GM21576 (cell line): ENCODE results near the gene CACNA1B.

Experiments used
- ATAC-seq: cut with Tn5 transposase; IDR thresholded peaks from one replicate; pipeline ENCODE4 v1.9.1; 2021; ENCODE audit warnings: mild to moderate bottlenecking, moderate library complexity; ENCODE audit not compliant: unreplicated experiment

CACNA1B gene

DNA sequence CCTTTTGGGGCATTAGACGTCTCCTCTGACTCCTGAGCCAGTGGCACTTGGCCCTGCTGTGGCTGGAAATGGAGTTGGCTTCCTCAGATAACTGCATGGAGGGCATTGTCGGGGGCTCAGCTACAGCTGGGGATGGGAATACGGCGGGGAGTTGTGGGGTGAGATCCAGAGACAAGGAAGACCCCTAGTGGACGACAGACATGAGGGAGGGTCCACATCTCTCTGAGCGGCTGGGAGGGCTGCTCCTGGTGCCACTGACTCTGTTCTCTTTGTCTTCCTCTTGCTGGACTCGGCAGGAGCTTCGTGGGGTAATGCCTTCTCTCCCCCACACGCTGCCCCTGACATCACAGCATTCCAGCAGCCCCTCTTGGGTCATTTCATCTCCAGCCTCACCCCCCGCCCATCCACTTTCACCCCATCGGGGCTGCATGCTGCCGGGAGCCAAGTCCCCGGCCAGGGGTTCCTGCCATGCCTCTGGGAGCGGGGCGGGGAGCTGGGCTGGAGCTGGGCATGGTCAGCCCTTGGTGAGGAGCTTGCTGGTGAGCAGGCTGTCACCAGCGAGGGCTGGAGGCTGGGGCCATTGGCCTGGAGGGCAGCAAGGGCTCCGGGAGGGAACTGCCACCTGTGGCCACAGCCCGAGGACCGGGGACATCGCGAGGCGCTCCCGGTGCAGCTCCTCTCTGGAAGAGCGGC, 172.3 kb downstream of the CACNA1B start:
- ATAC-seq, result no peak

DNA sequence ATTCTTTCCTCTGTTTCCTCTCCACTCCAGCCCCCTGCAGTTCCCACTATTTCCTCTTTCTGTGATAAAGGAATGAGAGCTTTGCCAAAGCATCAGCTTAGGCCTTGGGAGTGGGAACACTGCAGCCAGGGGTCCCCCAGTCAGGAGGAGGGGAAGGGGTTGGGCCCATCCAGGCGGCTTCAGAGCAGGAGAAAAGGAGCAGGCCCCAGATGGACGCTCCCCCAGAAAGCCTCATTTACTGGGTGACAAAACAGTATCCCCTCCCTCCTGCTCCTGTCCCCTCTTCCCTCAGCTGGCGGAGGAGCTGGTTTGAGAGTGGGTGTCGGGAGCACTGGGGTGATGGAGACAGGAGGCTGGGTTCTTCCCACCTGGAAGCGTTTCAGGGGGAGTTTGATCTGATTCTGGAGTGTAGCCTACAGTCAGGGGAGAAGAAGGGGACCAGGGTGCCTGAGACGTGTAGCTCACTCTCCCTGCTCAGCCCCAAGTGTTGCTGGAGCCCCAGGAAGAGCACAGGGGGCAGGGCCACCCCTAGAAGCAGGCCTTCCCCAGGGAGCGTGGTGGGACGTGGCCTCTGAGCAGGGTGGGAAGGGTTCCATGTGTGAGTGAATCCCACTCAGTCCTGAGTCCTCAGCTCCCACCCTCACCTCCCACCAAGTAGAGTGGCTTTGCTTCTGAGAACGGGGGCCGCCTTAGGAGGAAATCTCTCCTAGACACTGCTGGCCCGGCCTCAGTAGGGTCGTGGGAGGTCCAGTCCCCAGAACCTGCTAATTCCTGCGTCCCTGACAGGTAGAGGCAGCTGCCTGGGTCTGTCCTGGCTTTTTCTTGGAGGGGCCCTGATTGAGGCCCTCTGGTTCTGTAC, 173.1 kb downstream of the CACNA1B start:
- ATAC-seq, result no peak

DNA sequence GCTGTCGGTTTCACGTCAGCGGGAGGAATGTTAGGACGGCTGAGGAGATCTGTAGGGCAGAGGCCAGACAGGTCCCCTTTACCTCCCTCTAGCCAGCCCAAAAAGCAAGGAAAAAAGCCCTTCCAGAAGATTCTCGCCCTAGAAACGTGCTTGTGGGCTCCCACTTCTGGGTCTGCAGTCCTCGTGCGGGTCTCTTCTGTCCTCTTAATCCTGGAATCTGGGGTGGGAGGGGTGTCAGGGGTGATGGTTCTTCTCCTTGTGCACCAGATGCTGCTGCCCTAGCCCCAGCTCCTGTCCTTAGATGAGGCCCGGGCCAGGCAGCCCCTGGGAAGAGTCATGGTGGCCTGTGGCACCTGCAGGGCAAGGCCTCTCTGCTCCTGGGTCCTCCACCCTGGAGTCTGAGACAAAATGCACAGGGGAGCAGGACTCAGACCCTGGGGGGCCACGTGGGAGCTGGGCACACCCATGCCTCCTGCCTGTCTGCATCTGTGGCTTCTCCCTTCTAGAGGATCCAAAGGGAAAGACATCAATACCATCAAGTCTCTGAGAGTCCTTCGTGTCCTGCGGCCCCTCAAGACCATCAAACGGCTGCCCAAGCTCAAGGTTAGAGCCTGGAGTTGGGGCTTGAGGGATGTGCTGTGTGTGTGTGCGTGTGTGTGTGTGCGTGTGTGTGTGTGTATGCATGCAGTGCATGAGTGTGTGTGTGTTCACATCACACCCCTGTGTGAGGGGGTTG, 174.2 kb downstream of the CACNA1B start:
- no peak for ATAC-seq

DNA sequence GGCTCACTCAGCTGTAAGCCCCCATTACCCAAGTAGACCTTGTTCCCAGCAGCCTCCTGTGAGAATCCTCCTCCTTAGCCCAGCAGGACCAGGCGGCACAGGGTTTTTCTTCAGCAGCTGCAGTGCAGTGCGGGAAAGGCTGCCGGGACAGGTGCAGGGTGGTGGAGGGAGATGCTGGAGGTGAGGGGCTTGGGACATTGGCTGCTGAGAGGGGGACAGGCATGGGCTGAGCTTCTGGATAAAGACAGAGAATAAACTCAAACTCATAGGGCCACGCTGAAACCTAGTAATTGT, 174.7 kb downstream of the CACNA1B start:
- no peak for ATAC-seq

DNA sequence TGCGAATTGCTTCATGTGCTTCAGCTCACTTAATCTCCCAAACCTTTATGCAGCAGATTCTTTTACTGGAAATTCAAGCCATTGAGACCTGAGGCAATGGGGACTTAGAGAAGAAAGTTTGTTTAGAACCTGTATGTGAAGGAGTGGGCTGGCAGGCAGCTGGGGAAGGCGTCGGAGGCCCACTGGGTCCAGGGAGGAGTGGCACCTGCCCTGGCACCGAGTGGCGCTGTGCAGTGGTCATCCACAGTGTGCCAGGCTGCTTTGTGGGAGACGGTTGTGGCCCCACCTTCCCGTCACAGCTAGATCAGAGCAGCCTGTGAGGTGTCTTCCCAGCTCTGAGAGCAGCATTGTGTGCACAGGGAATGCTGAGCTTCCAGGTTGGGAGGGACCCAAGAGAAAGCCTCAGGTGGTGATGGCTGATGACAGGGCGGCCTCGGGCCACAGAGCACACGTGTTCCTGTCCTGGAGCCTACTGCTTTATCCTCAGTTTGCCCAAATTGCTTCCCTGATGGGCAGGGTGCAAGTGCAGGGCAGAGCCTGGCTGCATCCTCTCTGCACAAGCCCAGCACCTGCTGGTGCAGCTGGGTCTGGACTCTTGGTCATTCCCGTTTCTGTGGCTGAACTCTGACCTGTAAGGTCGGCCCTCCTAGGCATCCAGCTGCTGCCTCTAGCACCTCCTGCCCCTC, 175.2 kb downstream of the CACNA1B start:
- no peak for ATAC-seq

DNA sequence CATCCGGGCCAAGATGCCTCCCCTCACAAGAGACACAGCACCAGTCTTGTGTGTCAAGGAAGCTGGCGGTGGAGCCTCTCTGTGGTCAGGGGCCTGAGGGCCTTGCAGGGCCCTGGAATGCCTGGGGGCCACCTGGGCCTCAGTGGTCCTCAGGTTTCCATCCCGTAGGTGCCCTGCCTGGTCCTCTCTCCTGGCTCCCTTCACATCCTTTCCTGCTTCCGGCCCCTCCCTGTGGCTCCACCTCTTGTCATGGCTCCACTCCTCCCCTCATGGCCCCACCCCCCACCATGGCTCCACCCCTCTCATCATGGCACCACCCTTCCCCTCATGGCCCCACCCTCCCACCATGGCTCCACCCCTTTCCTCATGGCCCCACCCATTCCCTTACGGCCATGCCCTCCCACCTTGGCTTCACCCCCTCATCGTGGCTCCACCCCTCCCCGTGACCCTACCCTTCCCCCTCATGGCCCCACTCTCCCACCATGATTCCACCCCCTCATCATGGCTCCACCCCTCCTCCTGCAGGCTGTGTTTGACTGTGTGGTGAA, 175.8 kb downstream of the CACNA1B start:
- ATAC-seq, result no peak

DNA sequence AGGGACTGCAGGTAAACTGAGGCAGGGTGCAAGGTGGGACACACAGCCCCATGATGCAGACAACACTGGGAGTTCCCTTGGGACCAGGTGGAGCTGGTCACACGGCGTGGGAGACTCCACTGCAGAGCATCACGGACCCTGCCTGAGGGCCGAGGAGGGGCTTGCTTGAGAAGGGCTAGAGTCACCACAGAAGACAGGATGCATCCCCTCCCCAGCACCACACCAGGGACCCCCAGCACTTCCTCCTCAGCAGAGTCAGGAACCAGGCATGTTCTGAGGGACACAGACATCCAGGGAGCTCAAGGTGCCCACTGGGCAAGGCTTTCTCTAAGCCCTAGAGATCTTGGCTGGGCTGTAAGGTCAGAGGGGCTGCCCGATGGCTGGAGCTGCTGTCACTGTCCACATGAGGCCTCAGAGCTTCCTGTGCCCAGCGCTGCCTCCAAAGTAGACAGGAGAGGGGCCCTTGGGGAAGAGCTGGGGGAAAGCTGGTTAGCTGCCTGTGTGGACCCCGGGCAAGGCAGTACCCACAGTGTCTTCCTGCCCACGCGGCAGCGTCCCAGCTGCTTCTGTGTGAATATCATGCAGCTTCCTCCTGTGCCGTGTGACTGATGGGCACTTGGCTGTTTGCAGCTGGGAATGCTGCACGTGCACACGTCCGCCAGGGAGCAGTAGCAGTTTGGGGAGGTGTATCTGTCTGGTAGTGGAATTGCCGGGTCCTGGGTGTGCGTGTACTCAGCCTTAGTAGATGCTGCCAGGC, 176.6 kb downstream of the CACNA1B start:
- ATAC-seq, result no peak

DNA sequence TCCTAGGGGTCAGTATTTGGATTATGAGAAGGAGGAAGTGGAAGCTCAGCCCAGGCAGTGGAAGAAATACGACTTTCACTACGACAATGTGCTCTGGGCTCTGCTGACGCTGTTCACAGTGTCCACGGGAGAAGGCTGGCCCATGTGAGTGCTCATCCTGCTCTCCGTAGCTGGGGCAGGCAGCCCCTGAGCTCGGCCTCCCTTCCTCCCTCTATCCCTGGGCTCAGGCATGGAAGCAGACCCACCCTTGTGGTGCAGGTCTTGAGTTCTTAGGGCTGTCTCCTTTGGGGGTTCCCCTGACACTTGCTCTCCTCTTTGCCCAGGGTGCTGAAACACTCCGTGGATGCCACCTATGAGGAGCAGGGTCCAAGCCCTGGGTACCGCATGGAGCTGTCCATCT, 180.1 kb downstream of the CACNA1B start:
- ATAC-seq, result no peak

DNA sequence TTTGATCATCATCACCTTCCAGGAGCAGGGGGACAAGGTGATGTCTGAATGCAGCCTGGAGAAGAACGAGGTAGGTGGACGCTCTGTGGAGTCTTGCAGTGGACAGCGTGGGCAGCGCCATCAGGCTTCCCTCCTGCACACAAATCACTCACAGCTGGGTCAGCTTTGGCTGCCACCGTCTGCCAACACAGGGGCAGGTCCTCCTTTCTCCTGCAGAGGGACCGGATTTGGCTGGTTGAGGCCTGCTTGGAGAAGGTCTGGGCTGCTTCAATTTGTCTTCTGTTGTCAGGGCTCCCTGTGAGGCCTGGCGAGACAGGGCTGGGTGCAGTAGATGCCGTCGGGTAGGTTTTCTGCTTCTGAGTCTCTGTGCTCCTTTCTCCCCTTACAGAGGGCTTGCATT, 180.6 kb downstream of the CACNA1B start:
- ATAC-seq, result no peak

DNA sequence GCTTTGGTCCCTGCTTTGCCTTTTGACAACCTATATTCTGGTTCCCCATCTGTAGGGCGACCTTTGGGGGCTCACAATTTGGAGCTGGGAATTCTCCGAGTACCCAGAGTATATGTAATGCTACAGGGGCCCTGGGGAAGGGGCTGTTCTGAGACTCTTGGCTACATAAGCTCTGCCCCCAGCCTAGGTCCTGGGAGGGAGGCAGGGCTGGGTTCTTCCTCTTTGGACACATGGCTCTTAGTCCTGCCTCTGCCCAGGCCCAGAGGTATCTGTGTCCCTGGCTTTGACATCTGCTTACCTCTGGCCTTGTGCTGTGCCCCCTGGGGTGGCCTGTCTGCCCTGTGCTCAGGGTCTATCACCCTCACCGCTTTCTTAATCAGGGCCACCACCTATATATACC, 181.6 kb downstream of the CACNA1B start:
- no peak for ATAC-seq

DNA sequence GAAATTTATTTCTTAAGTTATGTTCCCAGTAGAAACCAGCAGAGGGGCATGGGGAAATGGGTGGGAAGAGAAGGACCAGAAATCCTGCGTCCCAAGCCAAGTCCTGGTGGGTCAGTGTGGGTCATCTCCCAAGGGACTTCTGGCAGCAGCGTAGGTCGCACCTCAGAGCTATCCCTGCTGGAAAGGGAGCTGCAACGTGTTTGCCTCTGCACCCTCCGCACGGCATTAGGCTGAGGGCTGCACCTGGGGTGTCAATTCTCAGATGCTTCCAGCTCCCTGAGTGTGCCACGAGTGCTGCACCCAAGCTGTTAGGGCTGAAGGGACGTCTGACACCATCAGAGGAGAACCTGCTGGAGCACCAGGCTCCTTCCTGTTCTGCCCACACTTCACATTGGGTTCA, 182.8 kb downstream of the CACNA1B start:
- no peak for ATAC-seq

DNA sequence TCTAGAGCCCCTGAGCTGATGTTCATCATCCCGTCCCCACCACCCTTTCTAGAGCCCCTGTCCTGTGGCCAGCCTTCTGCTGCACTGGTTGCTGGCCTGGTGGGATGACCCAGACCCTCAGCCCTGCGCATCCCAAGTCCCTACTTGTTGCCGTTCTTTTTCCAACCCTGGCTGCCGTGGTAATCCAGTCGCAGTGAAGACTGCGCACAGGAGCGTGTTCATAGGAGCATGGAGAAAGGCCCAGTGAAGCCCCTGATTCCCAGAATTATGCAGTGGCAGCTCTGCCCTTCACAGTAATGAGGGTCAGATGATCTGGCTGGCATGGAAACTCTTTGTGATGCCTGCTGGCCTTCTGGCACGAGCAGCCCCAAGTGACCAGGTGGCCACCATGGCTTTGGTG, 183.3 kb downstream of the CACNA1B start:
- ATAC-seq, result no peak

DNA sequence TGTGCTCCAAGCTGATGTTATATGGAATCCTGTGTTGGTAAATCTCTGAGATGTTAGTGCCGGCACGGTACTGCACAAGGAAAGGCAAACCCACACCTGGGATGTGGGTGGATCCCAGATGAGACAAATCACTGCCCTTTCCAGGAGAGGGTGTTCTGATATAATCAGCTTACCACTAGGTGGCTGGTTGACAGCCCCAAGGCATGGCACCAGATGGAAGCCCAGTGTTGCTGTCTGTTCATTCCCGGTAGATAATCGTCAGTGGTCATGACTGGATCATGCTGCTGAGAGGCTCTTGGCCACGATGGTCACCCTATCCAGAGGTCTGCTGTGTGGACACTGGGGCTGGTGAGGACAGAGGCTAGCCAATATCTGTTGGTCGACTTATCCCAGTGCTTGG, 184.0 kb downstream of the CACNA1B start:
- no peak for ATAC-seq

DNA sequence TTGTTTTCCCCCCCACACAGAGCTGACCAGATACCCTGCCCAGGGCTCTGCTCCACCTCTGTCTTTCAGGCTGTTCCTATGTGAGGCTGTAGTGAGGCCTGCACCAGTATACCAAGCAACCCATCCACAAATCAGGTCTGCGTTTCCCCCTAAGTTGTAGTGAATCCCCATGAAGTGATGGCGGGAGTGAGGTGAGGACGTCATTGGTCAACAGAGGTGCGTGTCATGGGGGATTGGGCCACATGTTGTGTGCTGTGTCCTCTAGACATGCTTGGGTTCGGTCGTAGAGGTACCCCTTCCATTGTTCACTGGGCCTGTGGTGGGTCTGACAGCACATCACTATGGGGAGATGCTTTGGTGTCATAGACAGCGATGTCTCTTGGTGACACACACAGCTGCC, 184.6 kb downstream of the CACNA1B start:
- ATAC-seq, result no peak

DNA sequence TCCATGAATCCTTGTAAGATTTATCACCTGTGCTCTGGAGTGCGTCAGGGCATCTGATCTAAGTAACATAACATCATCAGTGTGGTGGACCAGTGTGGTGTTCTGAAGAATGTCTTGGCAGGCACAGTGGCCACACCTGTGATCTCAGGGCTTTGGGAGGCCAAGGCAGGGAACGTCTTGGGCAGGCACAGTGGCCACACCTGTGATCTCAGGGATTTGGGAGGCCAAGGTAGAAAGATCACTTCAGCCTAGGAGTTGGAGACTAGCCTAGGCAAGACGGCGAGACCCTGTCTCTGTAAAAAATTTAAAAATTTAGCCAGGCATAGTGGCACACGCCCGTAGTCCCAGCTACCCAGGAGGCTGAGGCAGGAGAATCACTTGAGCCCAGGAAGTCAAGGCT, 185.5 kb downstream of the CACNA1B start:
- no peak for ATAC-seq

DNA sequence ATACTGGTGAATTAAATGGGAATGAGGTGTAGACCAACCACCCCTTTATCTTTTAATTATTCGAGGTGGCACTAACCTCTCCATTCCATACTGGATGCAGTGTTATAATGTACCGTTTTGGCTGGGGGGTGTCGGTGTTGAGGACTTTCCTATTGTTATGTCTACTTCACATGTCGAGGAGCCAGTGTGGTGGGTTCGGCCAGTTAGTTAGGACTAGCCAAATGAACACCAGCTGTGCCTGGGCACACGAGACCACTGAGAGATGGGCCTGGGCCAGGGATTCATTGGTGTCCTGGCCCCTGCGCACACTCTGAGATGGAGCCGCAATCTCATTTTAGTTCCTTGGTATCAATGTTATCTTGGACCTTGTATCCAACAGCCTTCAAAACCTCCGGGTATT, 186.2 kb downstream of the CACNA1B start:
- ATAC-seq, result no peak

DNA sequence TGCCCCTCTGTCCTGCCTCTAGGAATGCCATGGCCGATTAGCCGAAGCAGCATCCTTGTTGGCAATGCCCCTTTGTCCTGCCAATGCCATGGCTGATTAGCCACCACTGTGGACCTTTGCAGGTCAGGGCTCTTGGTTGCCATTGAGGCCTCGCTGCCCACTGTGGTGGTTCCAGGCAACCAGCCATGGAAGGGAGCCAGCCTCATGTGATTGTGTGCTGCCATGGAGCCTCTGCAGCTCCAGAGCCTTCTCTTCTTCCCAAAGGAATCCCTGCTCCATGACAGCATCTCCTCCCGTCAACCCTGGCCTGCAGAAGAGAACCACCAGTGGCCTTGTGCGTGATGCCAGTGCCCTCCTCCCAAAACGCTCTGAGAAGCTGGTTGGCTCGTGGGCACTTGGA, 187.0 kb downstream of the CACNA1B start:
- ATAC-seq, result no peak

DNA sequence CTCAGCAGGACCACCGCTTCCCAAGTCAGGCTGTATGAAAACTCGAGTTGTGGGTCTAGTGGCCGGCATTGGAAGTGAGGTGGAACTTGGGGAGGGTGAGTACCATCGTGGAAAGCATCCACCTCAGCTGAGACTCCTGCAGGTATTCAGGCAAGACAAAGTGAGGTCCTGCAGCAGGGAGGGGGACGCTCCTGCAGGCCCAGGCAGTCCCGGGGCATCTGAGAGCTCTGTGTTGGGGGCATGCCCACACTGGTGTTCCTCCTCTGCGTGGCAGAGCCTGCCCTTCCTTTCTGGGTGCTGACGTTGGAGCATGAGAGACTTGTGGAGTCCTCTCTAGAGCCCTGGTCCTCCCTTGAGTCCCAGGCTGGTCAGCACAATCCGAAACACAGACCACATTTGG, 187.7 kb downstream of the CACNA1B start:
- no peak for ATAC-seq

DNA sequence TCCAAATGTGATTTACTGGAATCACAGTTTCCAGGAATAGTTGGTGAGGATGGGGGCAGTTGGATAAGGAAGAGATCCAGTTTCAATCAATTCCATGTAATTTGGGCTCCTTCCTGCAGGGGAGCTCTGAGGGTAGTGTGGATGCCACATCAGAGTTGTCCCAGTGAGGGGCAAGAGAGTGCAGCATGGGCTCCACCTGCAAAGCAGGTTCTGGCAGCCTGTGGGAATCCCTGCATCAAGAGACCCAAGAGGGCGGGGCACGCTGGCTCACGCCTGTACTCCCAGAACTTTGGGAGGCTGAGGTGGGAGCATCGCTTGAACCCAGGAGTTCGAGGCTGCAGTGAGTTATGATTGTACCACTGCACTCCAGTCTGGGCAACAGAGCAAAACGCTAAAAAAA, 188.5 kb downstream of the CACNA1B start:
- no peak for ATAC-seq

DNA sequence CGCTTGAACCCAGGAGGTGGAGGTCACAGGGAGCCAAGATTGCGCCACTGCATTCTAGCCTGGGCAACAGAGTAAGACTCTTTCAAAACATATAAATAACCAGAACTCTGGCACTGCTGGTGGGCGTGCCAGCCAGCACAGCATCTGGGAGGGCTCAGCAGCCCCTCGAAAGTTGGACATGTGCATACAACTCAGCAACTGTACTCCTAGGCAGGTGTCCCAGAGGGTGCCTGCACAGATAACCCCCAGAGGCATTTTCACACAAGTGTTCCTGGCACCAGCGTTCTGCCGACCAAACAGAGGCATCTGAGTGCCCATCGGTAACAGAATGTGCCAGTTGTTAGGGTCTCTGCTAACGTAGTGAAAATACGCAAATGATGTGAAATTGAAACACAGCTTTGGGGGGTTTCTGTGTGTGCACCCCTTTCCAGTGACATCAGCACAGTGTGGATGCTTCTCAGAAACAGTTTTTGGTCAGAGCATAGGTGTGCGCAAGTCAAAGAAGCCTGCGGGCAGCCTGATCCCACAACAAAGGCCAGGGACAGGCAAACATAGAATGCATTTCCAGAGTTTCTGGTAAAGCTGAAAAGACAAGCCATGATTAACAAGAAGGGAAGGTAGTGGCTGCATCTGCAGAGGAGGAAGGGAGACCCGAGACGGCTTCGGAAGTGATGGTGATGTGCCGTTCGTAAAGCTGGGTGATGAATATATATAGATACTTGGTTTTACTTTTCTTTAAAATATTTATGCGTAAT, 190.2 kb downstream of the CACNA1B start:
- ATAC-seq, result no peak
